Neuron (in vitro differentiated cells): ENCODE results near the gene MAGEA9.
"Not testable (repeated sequence)": the region's sequence is repeated elsewhere in the genome, so short reads cannot be mapped to it uniquely, and the experiment has no call there.

Experiments used
- H2AFZ ChIP-seq: one replicate; pipeline ENCODE4 v1.6.1; 2013; ENCODE audit warnings: low read depth, mild to moderate bottlenecking, inconsistent platforms, low read length, moderate library complexity
- H3K27me3 ChIP-seq: one replicate; pipeline ENCODE4 v1.6.1; 2013; ENCODE audit warnings: low read length; ENCODE audit not compliant: insufficient read depth
- H3K36me3 ChIP-seq: one replicate; pipeline ENCODE4 v1.6.1; 2013; ENCODE audit warnings: low read length; ENCODE audit not compliant: insufficient read depth
- H3K4me1 ChIP-seq: one replicate; pipeline ENCODE4 v1.6.1; 2013; ENCODE audit warnings: low read length; ENCODE audit not compliant: insufficient read depth
- H3K4me3 ChIP-seq: 2 replicates; pipeline ENCODE4 v1.5.1; 2013; ENCODE audit warnings: mild to moderate bottlenecking, low read length, moderate library complexity
- H3K9me3 ChIP-seq: one replicate; pipeline ENCODE4 v1.6.1; 2013; ENCODE audit warnings: low read length

Gene MAGEA9

GRCh38 chrX:149830192-149830873 is 48.6 kb downstream of the MAGEA9 start:
- H3K36me3 ChIP-seq, result no peaks in the 10 kb centered on the region
- peak overlapping the region; percentile 48 for H3K4me3 ChIP-seq
- no peaks in the 10 kb centered on the region for H3K9me3 ChIP-seq
- peak overlapping the region; percentile 80 for H2AFZ ChIP-seq
- peaks cover 5% of the 10 kb centered on the region for H3K27me3 ChIP-seq
- no peaks in the 10 kb centered on the region for H3K4me1 ChIP-seq

DNA sequence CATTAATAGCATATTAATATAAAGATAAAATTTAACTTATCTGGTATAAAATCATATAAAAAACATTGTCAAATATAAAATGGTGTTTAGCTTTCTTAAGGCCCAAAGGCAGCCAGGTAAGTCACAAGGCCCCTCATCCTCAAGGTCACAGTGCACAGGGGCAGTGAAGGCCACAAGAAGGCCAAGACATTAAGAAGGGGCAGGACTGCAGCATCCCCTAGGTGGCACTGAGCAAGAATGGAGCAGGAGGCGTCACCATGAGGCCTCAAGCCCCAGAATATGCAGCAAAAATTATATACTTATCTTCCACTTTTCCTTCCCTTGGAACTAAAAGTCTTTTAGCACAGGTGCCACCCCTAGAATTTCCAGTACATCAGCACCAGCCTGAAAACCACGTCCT is 49.7 kb downstream of the MAGEA9 start:
- H3K27me3 ChIP-seq, result peaks cover 5% of the 10 kb centered on the region
- no peaks in the 10 kb centered on the region for H3K4me1 ChIP-seq
- H3K36me3 ChIP-seq, result no peaks in the 10 kb centered on the region
- no peak overlapping the region for H3K4me3 ChIP-seq
- no peak overlapping the region for H2AFZ ChIP-seq
- no peaks in the 10 kb centered on the region for H3K9me3 ChIP-seq

- not testable (repeated sequence) for H2AFZ ChIP-seq, H3K27me3 ChIP-seq, H3K9me3 ChIP-seq, H3K4me3 ChIP-seq, H3K36me3 ChIP-seq, H3K4me1 ChIP-seq
Measured at GRCh38 chrX:149836728-149837127, 55.0 kb downstream of the MAGEA9 start.

DNA sequence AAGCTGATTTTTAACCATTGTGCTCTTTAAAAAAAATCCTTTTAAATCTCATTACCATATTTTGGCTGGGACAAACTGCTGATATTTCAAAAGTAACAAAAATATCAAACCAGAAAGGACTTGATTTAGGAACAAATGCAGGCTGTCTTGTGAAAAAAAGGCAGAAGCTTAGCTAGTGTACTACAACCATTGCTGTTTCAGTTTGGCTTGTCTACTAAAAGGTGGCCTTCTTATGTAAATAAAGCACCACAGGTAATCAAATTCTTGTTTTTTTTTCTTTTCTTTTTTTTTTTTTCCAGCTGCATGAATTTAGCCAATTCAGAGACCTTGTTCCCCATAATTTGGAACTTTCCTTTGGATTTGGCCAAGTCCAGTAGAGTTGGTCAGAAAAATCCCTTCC is 55.4 kb downstream of the MAGEA9 start:
- no peaks in the 10 kb centered on the region for H3K4me1 ChIP-seq
- H3K9me3 ChIP-seq, result no peaks in the 10 kb centered on the region
- no peak overlapping the region for H2AFZ ChIP-seq
- no peaks in the 10 kb centered on the region for H3K36me3 ChIP-seq
- H3K4me3 ChIP-seq, result no peak overlapping the region
- no peaks in the 10 kb centered on the region for H3K27me3 ChIP-seq
